H1 (cell line): ENCODE results near the gene CACNB2. TPM values are rescaled to one million over a fixed set of nuclear protein-coding genes. Genes with fewer than 3 reads are reported as not detected.
A peak's percentile ranks its signal among the peaks of the same experiment; 100 is the strongest.

Source experiments
- CTCF ChIA-PET: fragments of 300-600 bp; sonication (Branson Sonifier 250); formaldehyde crosslinking; loops from one replicate; lab custom pipeline; 2021; ENCODE audit not compliant: partially characterized antibody; lab: Charles Lee
- POLR2A ChIA-PET: fragments of 300-600 bp; sonication (Branson Sonifier 250); formaldehyde crosslinking; loops from one replicate; lab custom pipeline; 2021; ENCODE audit warnings: inconsistent platforms; ENCODE audit not compliant: partially characterized antibody; lab: Charles Lee
- DNase-seq, 2 experiments: peaks; one replicate each; pipeline versions ENCODE4 v3.0.0 to v3.0.0-alpha.2; 2010 to 2022; ENCODE audit warnings: low spot score in 2 of 2, low read depth in 1 of 2, mixed read lengths in 1 of 2
- FAIRE-seq: peaks from 2 replicates; lab custom pipeline; 2011; peaks lifted over from hg19 to GRCh38; lab: Jason Lieb, UNC
- H2AFZ ChIP-seq: 2 replicates; pipeline ENCODE4 v1.8.1; 2012; ENCODE audit warnings: low read length, inconsistent platforms
- H2AK5ac ChIP-seq: 2 replicates; pipeline ENCODE4 v1.6.1; 2013; ENCODE audit warnings: low read depth, low read length
- H2BK120ac ChIP-seq: replicated peaks from 2 replicates; pipeline ENCODE3; 2013; ENCODE audit warnings: low read depth, low read length, inconsistent platforms
- H2BK12ac ChIP-seq: 2 replicates; pipeline ENCODE4 v1.6.1; 2013; ENCODE audit warnings: low read depth, low read length
- H2BK15ac ChIP-seq: 2 replicates; pipeline ENCODE4 v1.6.1; 2013; ENCODE audit warnings: low read length
- H2BK20ac ChIP-seq: 2 replicates; pipeline ENCODE4 v1.6.1; 2013; ENCODE audit warnings: low read length
- H2BK5ac ChIP-seq: 2 replicates; pipeline ENCODE4 v1.6.1; 2013; ENCODE audit warnings: low read depth, low read length
- H3K14ac ChIP-seq: 2 replicates; pipeline ENCODE4 v1.6.1; 2013; ENCODE audit warnings: inconsistent platforms; ENCODE audit not compliant: insufficient read length
- H3K18ac ChIP-seq: 2 replicates; pipeline ENCODE4 v1.6.1; 2013; ENCODE audit warnings: low read length; ENCODE audit errors: extremely low read depth
- H3K23ac ChIP-seq: 2 replicates; pipeline ENCODE4 v1.6.1; 2013; ENCODE audit warnings: inconsistent platforms; ENCODE audit not compliant: insufficient read length
- H3K23me2 ChIP-seq: 2 replicates; pipeline ENCODE4 v1.6.1; 2013; ENCODE audit warnings: low read depth, low read length
- H3K27ac ChIP-seq: 2 replicates; pipeline ENCODE4 v1.6.1; 2011; ENCODE audit warnings: low read depth, low read length, inconsistent platforms
- H3K27me3 ChIP-seq, 4 experiments: replicated peaks in 1 of 4; 1 replicate in 1 of 4; 2 replicates in 3 of 4; pipeline versions ENCODE4 v1.6.1 to v1.8.1; 2011 to 2013; ENCODE audit warnings: low read length in 3 of 4, mild to moderate bottlenecking in 3 of 4, inconsistent platforms in 2 of 4, mixed read lengths in 2 of 4, moderate library complexity in 1 of 4; ENCODE audit not compliant: control insufficient read depth in 3 of 4, insufficient read depth in 3 of 4; ENCODE audit errors: extremely low read depth in 1 of 4
- H3K36me3 ChIP-seq, 4 experiments: 2 replicates each; pipeline versions ENCODE4 v1.6.1 to v1.8.1; 2011 to 2013; ENCODE audit warnings: mild to moderate bottlenecking in 4 of 4, low read length in 3 of 4, moderate library complexity in 2 of 4, control low read depth in 1 of 4, inconsistent platforms in 1 of 4; ENCODE audit not compliant: insufficient read depth in 4 of 4, control insufficient read depth in 2 of 4
- H3K4ac ChIP-seq: replicated peaks from 2 replicates; pipeline ENCODE3; 2013; ENCODE audit warnings: low read length, low read depth, mixed read lengths, inconsistent platforms; ENCODE audit not compliant: insufficient read length
- H3K4me1 ChIP-seq, 4 experiments: replicated peaks in 1 of 4; 1 replicate in 1 of 4; 2 replicates in 3 of 4; pipeline versions ENCODE4 v1.6.1 to v1.8.1; 2011 to 2013; ENCODE audit warnings: low read length in 3 of 4, inconsistent platforms in 2 of 4, mixed read lengths in 1 of 4; ENCODE audit not compliant: insufficient read depth in 4 of 4, control insufficient read depth in 3 of 4
- H3K4me2 ChIP-seq, 2 experiments: 2 replicates each; pipeline versions ENCODE4 v1.6.1 to v1.8.1; 2011 to 2013; ENCODE audit warnings: low read depth in 2 of 2, low read length in 2 of 2, control low read depth in 1 of 2, inconsistent platforms in 1 of 2, mild to moderate bottlenecking in 1 of 2; ENCODE audit not compliant: insufficient read depth in 1 of 2
- H3K4me3 ChIP-seq, 4 experiments: fragments of 200-600, 300-600 bp in 1 of 4; sonication (generic), shearing (Covaris generic), sonication (Bioruptor Twin) in 1 of 4; 2 replicates each; pipeline versions ENCODE4 v1.5.1 to v1.8.1; 2011 to 2016; ENCODE audit warnings: low read length in 4 of 4, low read depth in 3 of 4, control low read depth in 2 of 4, inconsistent platforms in 2 of 4, mild to moderate bottlenecking in 2 of 4, mixed read lengths in 1 of 4, moderate library complexity in 1 of 4; ENCODE audit not compliant: insufficient read depth in 2 of 4; ENCODE audit errors: extremely low read depth in 1 of 4
- H3K56ac ChIP-seq: replicated peaks from 2 replicates; pipeline ENCODE3; 2013; ENCODE audit warnings: low read depth, mild to moderate bottlenecking, mixed read lengths, low read length, inconsistent platforms; ENCODE audit not compliant: insufficient read length
- H3K79me1 ChIP-seq: 2 replicates; pipeline ENCODE4 v1.6.1; 2013; ENCODE audit warnings: low read depth, low read length, control low read depth
- H3K79me2 ChIP-seq, 2 experiments: 2 replicates each; pipeline versions ENCODE4 v1.6.1 to v1.8.1; 2012 to 2013; ENCODE audit warnings: low read length in 2 of 2, mild to moderate bottlenecking in 2 of 2, inconsistent platforms in 1 of 2; ENCODE audit not compliant: insufficient read depth in 2 of 2, control insufficient read depth in 1 of 2
- H3K9ac ChIP-seq, 4 experiments: replicated peaks in 1 of 4; 1 replicate in 1 of 4; 2 replicates in 3 of 4; pipeline versions ENCODE4 v1.6.1 to v1.8.1; 2011 to 2013; ENCODE audit warnings: low read depth in 3 of 4, low read length in 3 of 4, control low read depth in 2 of 4, mild to moderate bottlenecking in 2 of 4, moderate library complexity in 2 of 4, inconsistent platforms in 1 of 4; ENCODE audit errors: extremely low read depth in 1 of 4
- H3K9me3 ChIP-seq, 2 experiments: 2 replicates each; pipeline versions ENCODE4 v1.6.1 to v1.8.1; 2012 to 2013; ENCODE audit warnings: mild to moderate bottlenecking in 2 of 2, moderate library complexity in 2 of 2, control low read depth in 1 of 2, inconsistent platforms in 1 of 2, low read depth in 1 of 2, low read length in 1 of 2, mixed read lengths in 1 of 2; ENCODE audit not compliant: insufficient read depth in 2 of 2
- H4K20me1 ChIP-seq, 2 experiments: replicated peaks in 1 of 2; 2 replicates each; pipeline versions ENCODE3 to v1.8.1; 2011 to 2013; ENCODE audit warnings: inconsistent platforms in 2 of 2, low read length in 2 of 2, mild to moderate bottlenecking in 1 of 2; ENCODE audit not compliant: insufficient read depth in 2 of 2, control insufficient read depth in 1 of 2
- H4K5ac ChIP-seq: 2 replicates; pipeline ENCODE4 v1.6.1; 2013; ENCODE audit warnings: low read length, low read depth, mixed read lengths, inconsistent platforms; ENCODE audit not compliant: insufficient read length
- H4K8ac ChIP-seq: 2 replicates; pipeline ENCODE4 v1.8.0; 2013; ENCODE audit warnings: mild to moderate bottlenecking, moderate library complexity, low read length, inconsistent platforms; ENCODE audit not compliant: insufficient read depth; ENCODE audit errors: extremely low read depth
- H4K91ac ChIP-seq: replicated peaks from 2 replicates; pipeline ENCODE3; 2013; ENCODE audit warnings: low read length, mixed read lengths, inconsistent platforms; ENCODE audit not compliant: insufficient read length
- SP1 ChIP-seq: IDR thresholded peaks from 2 replicates; pipeline ENCODE4 v1.6.1; 2011; ENCODE audit warnings: low read depth, low read length
- TEAD4 ChIP-seq: IDR thresholded peaks from 2 replicates; pipeline ENCODE4 v1.6.1; 2012; ENCODE audit warnings: low read depth, low read length, inconsistent platforms, mixed read lengths
- WGBS, 2 experiments: shearing (Covaris generic) in 1 of 2; methylation state at CpG; one replicate each; pipeline versions ENCODE4 v1.1.6 to v1.1.7; 2013 to 2015; ENCODE audit warnings: low lambda C conversion rate in 2 of 2, mixed read lengths in 2 of 2, inconsistent platforms in 1 of 2, low coverage in 1 of 2, missing lambda C conversion rate in 1 of 2; ENCODE audit not compliant: insufficient replicate concordance in 2 of 2, insufficient coverage in 1 of 2, insufficient read length in 1 of 2; ENCODE audit errors: extremely low coverage in 1 of 2, missing lambda C conversion rate in 1 of 2; 5-methylcytosine and 5-hydroxymethylcytosine counted together
- polyA plus RNA-seq, 7 experiments: library from polyadenylated mRNA; depleted of rRNA in 3 of 7; stranded (reverse) in 5 of 7; unstranded in 2 of 7; fragments of >200 nt in 5 of 7; fragments of 200-250 nt in 2 of 7; gene quantifications; 1 replicate in 5 of 7; 2 replicates in 1 of 7; 4 replicates in 1 of 7; pipeline versions ENCODE4 v1.2.1 to v1.2.3, GENCODE V29; 2011 to 2013; ENCODE audit warnings: missing spikeins in 2 of 7, mixed read lengths in 2 of 7
- total RNA-seq: library from RNA; stranded (reverse); fragmentation: NEBNext Ultra II Directional; extraction: Animal tissue kit (Norgen Biotek cat#: 25700); gene quantifications from 2 replicates; pipeline ENCODE4 v1.2.1, GENCODE V29; 2021
- TF ChIP-seq, protein P1 (sequence below): IDR thresholded peaks from 2 replicates; pipeline ENCODE4 v1.6.1; 2012; ENCODE audit warnings: inconsistent platforms

CACNB2 gene
- total and polyA plus RNA-seq, 2 of the 8 experiments (the other 6 are each of a cell fraction or from before 2014, with no cell fraction given), result 2.4 to 3.2 TPM

DNA sequence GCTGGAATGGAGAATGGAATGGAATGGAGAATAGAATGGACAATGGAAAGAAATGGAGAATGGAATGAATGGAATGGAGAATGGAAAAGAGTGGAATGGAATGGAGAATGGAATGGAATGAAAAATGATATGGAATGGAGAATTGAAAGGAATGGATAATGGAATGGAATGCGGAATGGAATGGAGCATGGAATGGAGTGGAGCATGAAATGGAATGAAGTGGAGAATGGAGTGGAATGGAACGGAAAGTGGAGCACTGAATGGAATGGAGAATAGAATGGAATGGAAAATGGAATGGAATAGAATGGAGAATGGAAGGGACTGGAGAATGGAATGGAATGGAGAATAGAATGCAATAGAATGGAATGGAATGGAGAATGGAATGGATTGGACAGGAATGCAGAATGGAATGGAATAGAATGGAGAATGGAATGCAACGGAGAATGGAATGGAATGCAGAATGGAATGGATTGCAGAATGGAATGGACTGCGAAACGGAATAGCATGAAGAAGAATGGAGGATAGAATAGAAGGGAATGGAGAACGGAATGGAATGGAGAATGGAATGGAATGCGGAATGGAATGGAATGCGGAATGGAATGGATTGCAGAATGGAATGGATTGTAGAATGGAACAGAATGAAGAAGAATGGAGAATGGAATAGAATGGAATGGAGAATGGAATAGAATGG is 421.8 kb downstream of the CACNB2 start:
- Histone ChIP-seq H3K9ac (no peak overlapping the region), H2AFZ (no peak overlapping the region), H3K23ac (no peak overlapping the region), H3K4ac (no peak overlapping the region), H3K9me3 (peaks cover 0 to 86% of the 10 kb centered on the region in 2 experiments; a peak in 3 of 4 replicates), H3K23me2 (peaks cover 71% of the 10 kb centered on the region; the same call in 1 of the 2 replicates), H3K14ac (no peak overlapping the region), H3K4me3 (no peak overlapping the region), H3K4me2 (no peak overlapping the region), H4K5ac (no peak overlapping the region), H2BK15ac (no peak overlapping the region), H2BK120ac (no peak overlapping the region), H3K4me1 (no peaks in the 10 kb centered on the region), H3K56ac (no peak overlapping the region), H2BK12ac (peak overlapping the region; percentile 43; the same call in 1 of the 2 replicates), H4K8ac (no peak overlapping the region), H4K20me1 (no peaks in the 10 kb centered on the region), H3K27me3 (no peaks in the 10 kb centered on the region), H2BK5ac (no peak overlapping the region), H3K36me3 (peaks cover 0 to 29% (median 2%) of the 10 kb centered on the region in 4 experiments; a peak in 3 of 8 replicates), H3K18ac (no peak overlapping the region), H3K79me2 (no peaks in the 10 kb centered on the region), H2BK20ac (no peak overlapping the region), H3K79me1 (no peaks in the 10 kb centered on the region), H2AK5ac (peak overlapping the region; percentile 82; the same call in 1 of the 2 replicates)
- no peak for FAIRE-seq
- ChIA-PET CTCF (no interaction called here), POLR2A (no interaction called here)
- WGBS, 2 experiments, result 94 to 99% methylated on average over 7 to 8 of the region's 8 CpGs
- TF ChIP-seq TEAD4, result peak; percentile 69
- TF ChIP-seq, protein P1, sequence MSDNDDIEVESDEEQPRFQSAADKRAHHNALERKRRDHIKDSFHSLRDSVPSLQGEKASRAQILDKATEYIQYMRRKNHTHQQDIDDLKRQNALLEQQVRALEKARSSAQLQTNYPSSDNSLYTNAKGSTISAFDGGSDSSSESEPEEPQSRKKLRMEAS, result no peak
- peak; percentile 87 for TF ChIP-seq SP1
- TF ChIP-seq, all 59 proteins: peak for 2
- no peak overlapping the region for H3K27ac ChIP-seq
- no peak overlapping the region for H4K91ac ChIP-seq
- DNase-seq, result no peak
